ENCODE results near the gene UBE2R2. TPM values are rescaled to one million over a fixed set of nuclear protein-coding genes. Genes with fewer than 3 reads are reported as not detected.
A peak's percentile ranks its signal among the peaks of the same experiment; 100 is the strongest.

Gene UBE2R2
- polyA plus RNA-seq, 3 donors = 30.5 to 50.1 (median 37.2) TPM

- intact Hi-C loops (cut with micrococcal nuclease) = loop anchor here (5.0 to 10.0 kb wide), 3 partner anchors 34 to 114 kb away; partner anchors contain the start of gene UBE2R2 (in 1 of the 2)
- H3K36me3 Mint-ChIP-seq = peaks cover 15 to 18% of the 10 kb centered on the region in 2 donors
- Histone ChIP-seq H3K27ac (ENCODE audit: low read depth in 1 of 2, low read length in 2 of 2) (peak overlapping the region in 1 of 2 donors; percentile 61), H3K79me2 (ENCODE audit: insufficient read depth, low read length) (peaks cover 100% of the 10 kb centered on the region), H3K4me1 (ENCODE audit: control insufficient read depth in 1 of 2, insufficient read depth in 2 of 2, low read length in 2 of 2) (peaks cover 29 to 41% of the 10 kb centered on the region in 2 donors), H4K20me1 (ENCODE audit: insufficient read depth, low read length) (peaks cover 49% of the 10 kb centered on the region), H3K27me3 (ENCODE audit: control insufficient read depth in 2 of 2, insufficient read depth in 2 of 2, low read length in 2 of 2) (no peaks in the 10 kb centered on the region), H3K4me3 (replicated peaks in 1 of 3; ENCODE audit: low read depth in 2 of 3, low read length in 3 of 3) (no peak overlapping the region), H3K4me2 (replicated peaks; ENCODE audit: extremely low read depth, low read length, poor library complexity, severe bottlenecking) (no peak overlapping the region), H3K36me3 (replicated peaks in 1 of 2; ENCODE audit: control insufficient read depth in 1 of 2, insufficient read depth in 2 of 2, low read length in 2 of 2) (peaks cover 0 to 12% of the 10 kb centered on the region in 2 donors), H3K9ac (ENCODE audit: insufficient read depth, low read length, poor library complexity, severe bottlenecking) (no peak overlapping the region), H2AFZ (ENCODE audit: insufficient read depth, low read depth, low read length, poor library complexity, severe bottlenecking) (no peak overlapping the region), H3K9me3 (replicated peaks in 1 of 2; ENCODE audit: control insufficient read depth in 1 of 2, insufficient read depth in 1 of 2, low read length in 2 of 2) (no peaks in the 10 kb centered on the region)
- no CpG with 5 or more reads among the region's 1 CpG for WGBS (ENCODE audit: insufficient coverage)
- no peak overlapping the region for H3K4me3 Mint-ChIP-seq
- peaks cover 46% of the 10 kb centered on the region for H3K4me1 Mint-ChIP-seq
- DNase-seq = no peak
- TF ChIP-seq CTCF (IDR thresholded peaks at IDR 0.05) = no peak
- H3K27ac Mint-ChIP-seq = peak overlapping the region in 4 of 7 donors; percentile 0 to 70 (median 48)
- H3K9me3 Mint-ChIP-seq = no peaks in the 10 kb centered on the region
- H3K27me3 Mint-ChIP-seq (ENCODE audit: low read depth in 3 of 3) = no peaks in the 10 kb centered on the region
These were observed 34.3 kb downstream of the UBE2R2 start for GRCh38 chr9:33851301-33851700.

GRCh38 chr9:33852216-33852826 lies 35.4 kb downstream of the UBE2R2 start:
- H3K9ac ChIP-seq (ENCODE audit: insufficient read depth, low read length, poor library complexity, severe bottlenecking) = no peak overlapping the region
- H3K4me1 ChIP-seq (ENCODE audit: control insufficient read depth in 1 of 2, insufficient read depth in 2 of 2, low read length in 2 of 2) = peaks cover 19 to 31% of the 10 kb centered on the region in 2 donors
- Mint-ChIP-seq H3K4me3 (no peak overlapping the region), H3K27me3 (ENCODE audit: low read depth in 3 of 3) (no peaks in the 10 kb centered on the region), H3K4me1 (peaks cover 36% of the 10 kb centered on the region), H3K27ac (peak overlapping the region in 3 of 7 donors; percentile 41 to 80 (median 50)), H3K36me3 (peaks cover 15 to 22% of the 10 kb centered on the region in 2 donors), H3K9me3 (no peaks in the 10 kb centered on the region)
- no peak overlapping the region for H2AFZ ChIP-seq (ENCODE audit: insufficient read depth, low read depth, low read length, poor library complexity, severe bottlenecking)
- H4K20me1 ChIP-seq (ENCODE audit: insufficient read depth, low read length) = peaks cover 59% of the 10 kb centered on the region
- intact Hi-C loops (cut with micrococcal nuclease) = loop anchor here (2.0 to 10.0 kb wide), 4 partner anchors 35 to 115 kb away; partner anchors contain the start of gene UBE2R2 (in 1 of the 2)
- peaks cover 0 to 12% of the 10 kb centered on the region in 2 donors for H3K36me3 ChIP-seq (replicated peaks in 1 of 2; ENCODE audit: control insufficient read depth in 1 of 2, insufficient read depth in 2 of 2, low read length in 2 of 2)
- no peaks in the 10 kb centered on the region for H3K27me3 ChIP-seq (ENCODE audit: control insufficient read depth in 2 of 2, insufficient read depth in 2 of 2, low read length in 2 of 2)
- TF ChIP-seq CTCF (IDR thresholded peaks at IDR 0.05) = peak; percentile 70
- no peak overlapping the region for H3K4me3 ChIP-seq (replicated peaks in 1 of 3; ENCODE audit: low read depth in 2 of 3, low read length in 3 of 3)
- WGBS (ENCODE audit: insufficient coverage) = 100% methylated on average over 1 of the region's 8 CpGs
- no peaks in the 10 kb centered on the region for H3K9me3 ChIP-seq (replicated peaks in 1 of 2; ENCODE audit: control insufficient read depth in 1 of 2, insufficient read depth in 1 of 2, low read length in 2 of 2)
- H3K27ac ChIP-seq (ENCODE audit: low read depth in 1 of 2, low read length in 2 of 2) = peak overlapping the region in 1 of 2 donors; percentile 43
- DNase-seq = peak; percentile 65 to 73 (median 69)
- no peak overlapping the region for H3K4me2 ChIP-seq (replicated peaks; ENCODE audit: extremely low read depth, low read length, poor library complexity, severe bottlenecking)
- peaks cover 100% of the 10 kb centered on the region for H3K79me2 ChIP-seq (ENCODE audit: insufficient read depth, low read length)

Measured in CD14-positive monocyte (primary cell).